BE2C (cell line): ENCODE results near the gene ATP2A2.

ENCODE experiments used
- DNase-seq: peaks from one replicate; pipeline ENCODE4 v3.0.0-alpha.2; 2020
- H3K27me3 ChIP-seq: fragments of 250-450 bp; sonication (Bioruptor Pico); 2 replicates; pipeline ENCODE4 v1.5.1; 2020; ENCODE audit warnings: mild to moderate bottlenecking
- H3K36me3 ChIP-seq: fragments of 250-450 bp; sonication (Bioruptor Pico); 2 replicates; pipeline ENCODE4 v1.5.1; 2020; ENCODE audit warnings: mild to moderate bottlenecking
- H3K4me1 ChIP-seq: fragments of 250-450 bp; sonication (Bioruptor Pico); 2 replicates; pipeline ENCODE4 v1.5.1; 2020
- H3K4me3 ChIP-seq: 2 replicates; pipeline ENCODE4 v1.5.1; 2011; ENCODE audit warnings: low read depth, low read length
- H3K9me3 ChIP-seq: fragments of 250-450 bp; sonication (Bioruptor Pico); 2 replicates; pipeline ENCODE4 v1.5.1; 2020
- CTCF ChIP-seq: IDR thresholded peaks from 2 replicates; pipeline ENCODE4 v1.5.1; 2012; ENCODE audit warnings: mild to moderate bottlenecking, low read depth, low read length

The ATP2A2 gene

GRCh38 chr12:110349514-110350151, 68.6 kb downstream of the ATP2A2 start:
- no peak for TF ChIP-seq CTCF
- no peaks in the 10 kb centered on the region for H3K27me3 ChIP-seq
- no peak for DNase-seq
- no peak overlapping the region for H3K4me3 ChIP-seq
- H3K36me3 ChIP-seq: peaks cover 58% of the 10 kb centered on the region
- peaks cover 2% of the 10 kb centered on the region; the same call in 1 of the 2 replicates for H3K4me1 ChIP-seq
- no peaks in the 10 kb centered on the region for H3K9me3 ChIP-seq

- Histone ChIP-seq H3K36me3 (peaks cover 43% of the 10 kb centered on the region), H3K9me3 (no peaks in the 10 kb centered on the region), H3K4me3 (no peak overlapping the region), H3K27me3 (no peaks in the 10 kb centered on the region), H3K4me1 (peaks cover 2% of the 10 kb centered on the region; the same call in 1 of the 2 replicates)
- DNase-seq: no peak
- no peak for TF ChIP-seq CTCF
These were observed 70.1 kb downstream of the ATP2A2 start for GRCh38 chr12:110351119-110351518.

DNA sequence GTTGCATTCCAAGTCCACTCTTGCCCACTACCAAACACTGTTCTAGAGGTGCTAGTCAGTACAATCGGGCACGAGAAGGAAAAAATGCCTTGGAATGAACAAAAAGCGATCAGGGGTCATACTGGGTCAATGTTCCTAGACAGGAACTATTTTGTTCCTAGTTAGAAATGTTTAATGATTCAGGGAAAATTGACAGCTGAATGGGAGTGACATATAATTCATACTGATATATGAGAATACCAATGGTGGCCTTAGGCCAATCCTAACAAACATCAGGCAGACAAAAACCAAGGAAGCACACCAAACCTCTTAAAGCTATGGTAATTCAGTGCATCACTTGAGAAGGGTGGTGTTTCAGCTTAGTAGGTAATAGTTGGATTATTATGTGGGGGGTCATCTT, 71.4 kb downstream of the ATP2A2 start:
- DNase-seq: no peak
- Histone ChIP-seq H3K4me3 (no peak overlapping the region), H3K9me3 (no peaks in the 10 kb centered on the region), H3K27me3 (no peaks in the 10 kb centered on the region), H3K36me3 (peaks cover 33% of the 10 kb centered on the region), H3K4me1 (peaks cover 2% of the 10 kb centered on the region; the same call in 1 of the 2 replicates)
- no peak for TF ChIP-seq CTCF

DNA sequence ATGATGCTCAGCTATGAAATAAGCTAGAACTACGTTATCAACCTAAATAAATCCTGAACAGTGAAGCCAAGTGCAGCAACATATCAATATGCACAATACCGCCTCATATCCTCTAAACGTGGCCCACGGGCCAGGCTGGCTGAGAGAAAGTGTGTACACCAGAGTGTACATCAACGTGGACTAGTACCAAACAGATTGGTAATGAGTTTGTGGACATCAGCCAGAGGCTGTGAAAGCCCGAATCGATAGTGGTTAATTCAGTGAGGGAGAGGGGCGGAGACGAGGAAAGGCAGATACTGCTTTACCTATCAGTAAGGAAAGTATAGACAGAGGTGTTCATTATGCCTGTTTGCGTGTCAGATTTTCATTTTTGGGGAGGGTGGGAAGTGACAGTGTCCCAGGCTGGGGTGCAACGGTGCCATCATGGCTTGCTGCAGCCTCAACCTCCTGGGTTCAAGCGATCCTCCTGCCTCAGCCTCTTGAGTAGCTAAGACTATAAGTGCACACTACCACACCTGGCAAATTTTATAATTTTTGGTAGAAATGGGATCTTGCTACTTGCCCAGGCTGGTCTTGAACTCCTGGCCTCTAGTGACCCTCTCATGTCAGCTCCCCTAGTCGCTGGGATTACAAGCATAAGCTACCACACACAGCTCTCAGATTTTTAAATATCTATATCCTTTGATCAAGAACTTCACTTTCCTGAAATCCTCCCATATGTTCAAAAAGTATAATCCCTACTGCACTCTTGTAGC, 72.3 kb downstream of the ATP2A2 start:
- no peaks in the 10 kb centered on the region for H3K27me3 ChIP-seq
- peaks cover 23% of the 10 kb centered on the region for H3K36me3 ChIP-seq
- no peak for TF ChIP-seq CTCF
- H3K9me3 ChIP-seq: no peaks in the 10 kb centered on the region
- H3K4me1 ChIP-seq: peaks cover 2% of the 10 kb centered on the region; the same call in 1 of the 2 replicates
- no peak overlapping the region for H3K4me3 ChIP-seq
- DNase-seq: no peak

DNA sequence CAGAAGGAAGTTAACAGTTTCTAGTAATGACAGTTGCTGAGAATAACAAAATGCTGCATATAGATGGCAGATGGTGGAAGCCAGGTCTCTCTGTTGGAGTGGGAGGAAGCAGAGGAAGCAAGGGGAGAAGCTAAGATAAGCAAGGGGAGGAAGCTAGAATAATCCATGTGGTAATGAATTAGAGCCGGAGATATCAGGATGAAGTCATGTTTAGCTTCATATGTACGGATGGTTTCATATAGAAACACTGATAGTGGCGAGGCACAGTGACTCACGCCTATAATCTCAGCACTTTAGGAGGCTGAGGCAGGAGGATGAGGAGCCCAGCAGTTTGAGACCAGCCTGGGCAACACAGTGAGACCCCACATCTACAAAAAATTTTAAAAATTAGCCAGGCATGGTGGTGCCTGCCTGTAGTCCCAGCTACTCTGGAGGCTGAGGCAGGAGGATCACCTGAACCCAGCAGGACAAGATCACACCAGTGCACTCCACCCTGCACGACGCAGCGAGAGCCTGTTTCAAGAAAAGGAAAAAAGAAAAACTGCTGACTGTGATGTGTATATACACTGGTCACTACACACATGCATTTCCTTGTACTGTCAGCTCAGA, 73.2 kb downstream of the ATP2A2 start:
- H3K4me3 ChIP-seq: no peak overlapping the region
- H3K27me3 ChIP-seq: no peaks in the 10 kb centered on the region
- TF ChIP-seq CTCF: no peak
- H3K36me3 ChIP-seq: peaks cover 14% of the 10 kb centered on the region
- no peaks in the 10 kb centered on the region for H3K9me3 ChIP-seq
- DNase-seq: no peak
- H3K4me1 ChIP-seq: peaks cover 2% of the 10 kb centered on the region; the same call in 1 of the 2 replicates

- TF ChIP-seq CTCF: peak; percentile 77
- DNase-seq: peak; percentile 42
- Histone ChIP-seq H3K4me3 (no peak overlapping the region), H3K4me1 (no peaks in the 10 kb centered on the region), H3K9me3 (no peaks in the 10 kb centered on the region), H3K27me3 (no peaks in the 10 kb centered on the region), H3K36me3 (peaks cover 6% of the 10 kb centered on the region; the same call in 1 of the 2 replicates)
These were observed 74.0 kb downstream of the ATP2A2 start for GRCh38 chr12:110355073-110355472.
